Measurements from ENCODE around the gene SIPA1L3.
"Not testable (repeated sequence)": the region's sequence is repeated elsewhere in the genome, so short reads cannot be mapped to it uniquely, and the experiment has no call there.

SIPA1L3 gene

DNA sequence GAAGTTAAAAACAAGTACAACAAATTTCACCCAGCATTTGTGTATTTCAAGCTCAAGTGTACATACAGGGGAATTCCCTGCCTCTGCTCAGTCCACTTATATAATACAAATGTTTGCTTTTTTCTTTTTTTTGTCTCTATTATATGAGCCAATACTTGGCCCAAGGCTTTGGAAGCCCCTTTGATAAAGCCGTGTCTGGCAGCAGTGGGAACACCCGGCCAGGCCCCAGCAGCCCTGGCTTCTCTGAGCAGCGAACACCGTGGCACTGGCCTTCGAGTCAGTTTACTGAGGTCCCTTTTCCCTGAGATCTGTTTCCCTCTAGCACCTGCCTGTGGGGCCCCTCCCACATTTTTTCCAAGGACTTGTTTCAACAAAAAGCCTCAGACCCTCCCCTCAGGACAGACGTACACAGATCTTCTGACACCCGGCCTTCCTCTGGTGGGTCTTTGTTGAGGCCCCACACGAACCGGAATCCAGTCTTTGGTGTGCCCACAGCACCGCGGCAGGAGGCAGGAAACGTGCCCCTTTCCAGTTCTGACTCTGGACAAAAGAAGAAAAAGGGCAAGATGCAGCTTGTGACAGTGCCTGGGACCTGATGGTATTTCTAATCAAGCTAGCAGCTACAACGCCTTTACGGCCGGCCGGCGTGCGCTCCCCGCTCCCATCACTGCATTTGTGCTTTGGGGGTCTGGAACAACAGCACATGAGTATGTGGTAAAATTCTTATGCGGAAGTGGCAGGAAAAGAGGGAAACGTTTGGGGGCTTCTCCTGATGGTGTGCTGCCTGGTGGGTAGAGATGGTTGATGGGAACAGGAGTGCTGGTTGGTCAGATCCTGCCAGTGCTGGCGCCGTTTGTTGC, 13.8 kb downstream of the SIPA1L3 start:
- DNase-seq, result no peak

DNA sequence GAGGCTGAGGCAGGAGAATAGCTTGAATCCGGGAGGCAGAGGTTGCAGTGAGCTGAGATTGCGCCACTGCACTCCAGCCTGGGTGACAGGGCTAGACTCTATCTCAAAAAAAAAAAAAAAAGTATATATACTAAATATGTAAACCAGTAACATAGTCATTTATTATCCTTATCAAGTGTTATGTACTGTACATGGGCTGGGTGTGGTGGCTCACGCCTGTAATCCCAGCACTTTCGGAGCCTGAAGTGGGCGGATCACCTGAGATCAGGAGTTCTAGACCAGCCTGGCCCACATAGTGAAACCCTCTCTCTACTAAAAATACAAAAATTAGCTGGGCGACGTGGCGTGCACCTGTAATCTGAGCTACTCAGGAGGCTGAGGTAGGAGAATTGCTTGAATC, 17.6 kb downstream of the SIPA1L3 start:
- DNase-seq, result not testable (repeated sequence)

DNA sequence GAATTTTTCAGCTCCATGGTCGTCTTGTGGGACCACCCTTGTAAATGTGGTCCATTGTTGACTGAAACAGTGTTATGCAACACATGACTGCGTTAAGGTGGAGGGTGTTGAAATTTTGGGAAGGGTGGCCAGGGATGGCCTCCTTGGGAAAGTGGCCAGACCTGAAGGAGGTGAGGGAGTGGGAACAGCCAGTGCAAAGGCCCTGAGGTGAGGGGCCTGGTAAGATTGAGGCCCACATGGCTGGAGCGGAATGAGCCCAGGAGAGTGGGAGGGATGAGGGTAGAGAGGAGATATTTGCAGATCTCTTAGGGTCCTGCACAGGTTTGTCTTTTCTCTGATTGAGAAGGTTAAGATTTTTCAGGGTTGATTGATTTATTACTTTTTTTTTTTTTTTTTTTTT, 18.2 kb downstream of the SIPA1L3 start:
- no peak for DNase-seq

DNA sequence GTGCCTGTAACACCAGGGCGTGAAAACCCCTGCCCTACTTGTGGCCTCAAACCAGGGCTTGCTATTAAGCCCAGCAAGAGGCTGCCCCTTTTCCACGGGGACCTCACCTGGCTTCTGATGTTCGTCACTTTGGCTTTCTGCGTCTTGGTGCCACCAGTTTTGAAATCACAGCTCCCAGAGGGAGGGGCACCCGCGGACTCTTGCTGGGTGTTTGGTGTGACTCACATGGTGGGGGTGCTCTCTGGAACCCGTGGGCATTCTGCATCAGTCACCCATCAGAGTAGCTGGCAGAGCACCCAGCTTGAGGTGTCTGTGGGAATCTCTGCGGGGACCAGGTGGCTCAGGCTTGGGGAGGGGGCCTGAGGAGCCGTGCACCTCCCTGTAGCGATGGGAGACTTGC, 19.2 kb downstream of the SIPA1L3 start:
- DNase-seq, result no peak

DNA sequence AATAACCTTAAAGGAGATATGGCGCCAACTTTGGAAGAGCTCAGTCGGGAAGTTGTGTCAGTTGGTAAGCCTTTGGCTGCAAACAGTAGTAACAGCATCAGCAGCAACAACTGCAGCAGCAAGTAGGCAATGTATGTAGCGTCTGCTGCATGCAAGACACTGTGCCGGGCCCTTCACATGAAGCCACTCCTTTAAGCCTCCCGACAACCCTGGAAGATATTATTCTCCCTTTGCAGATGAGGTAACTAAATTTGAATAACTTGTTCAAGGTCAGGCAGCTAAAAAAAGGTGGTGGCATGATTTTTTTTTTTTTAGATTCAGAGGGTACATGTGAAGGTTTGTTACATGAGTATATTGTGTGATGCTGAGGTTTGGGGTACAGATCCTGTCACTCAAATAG, 19.7 kb downstream of the SIPA1L3 start:
- DNase-seq, result no peak

DNA sequence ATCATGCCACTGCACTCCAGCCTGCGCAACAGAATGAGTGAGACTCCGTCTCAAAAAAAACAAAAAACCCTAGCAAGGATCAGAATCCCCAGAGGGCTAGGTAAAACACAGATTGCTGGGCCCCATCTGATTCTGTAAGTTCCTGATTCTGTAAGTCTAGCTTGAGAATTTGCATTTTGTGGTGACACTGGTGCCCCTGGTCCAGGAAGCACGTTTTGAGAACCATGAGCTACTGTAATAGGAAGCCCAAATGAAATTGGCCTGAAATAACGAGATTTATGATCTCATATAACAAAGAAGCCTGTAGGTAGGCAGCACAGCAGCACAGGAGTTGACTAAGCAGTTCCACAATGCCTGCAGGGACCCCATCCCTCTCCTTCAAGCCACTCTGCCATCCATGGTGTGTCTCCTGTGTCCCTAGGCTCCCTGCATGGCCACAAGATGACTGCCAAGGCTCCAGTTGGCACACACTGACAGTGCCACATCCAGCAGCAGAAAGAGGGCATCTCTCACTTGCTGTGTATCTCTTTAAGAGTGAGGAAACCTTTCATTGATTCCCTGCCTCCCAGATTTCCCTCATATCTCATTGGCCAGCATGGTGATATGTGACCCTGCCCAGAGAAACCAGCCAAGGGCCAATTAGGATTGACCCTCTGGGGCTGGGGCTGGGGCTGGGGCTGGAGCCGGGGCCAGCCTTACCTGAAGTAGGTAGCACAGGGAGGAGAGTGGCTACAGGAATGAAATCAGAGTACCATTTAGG, 21.7 kb downstream of the SIPA1L3 start:
- peak; percentile 70 for DNase-seq

DNA sequence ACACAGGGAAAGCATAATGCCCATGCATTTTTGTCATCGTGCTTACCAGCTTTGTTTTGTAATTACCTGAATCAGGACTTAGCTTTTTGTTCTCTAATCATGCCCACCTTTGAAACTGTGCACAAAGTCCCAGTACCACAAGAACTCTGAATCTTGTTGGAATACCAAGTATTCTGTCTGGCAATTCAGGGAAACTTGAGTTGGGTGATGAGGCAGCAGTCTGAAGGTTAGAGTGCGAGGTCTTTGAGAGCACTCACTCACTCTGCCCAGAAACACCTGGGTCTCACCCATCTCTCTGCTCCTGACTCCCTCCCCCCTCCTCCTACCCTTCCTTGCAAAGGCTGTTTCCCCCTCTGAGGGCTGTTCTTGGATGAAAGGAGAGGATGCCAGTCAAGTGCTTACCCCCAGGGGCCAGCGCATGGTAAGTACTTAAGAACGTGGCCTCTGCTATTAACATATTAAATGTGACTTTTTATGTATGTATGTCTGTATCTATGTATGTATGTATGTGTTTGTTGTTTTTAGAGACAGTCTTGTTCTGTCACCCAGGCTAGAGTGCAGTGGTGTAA, 22.4 kb downstream of the SIPA1L3 start:
- no peak for DNase-seq

DNA sequence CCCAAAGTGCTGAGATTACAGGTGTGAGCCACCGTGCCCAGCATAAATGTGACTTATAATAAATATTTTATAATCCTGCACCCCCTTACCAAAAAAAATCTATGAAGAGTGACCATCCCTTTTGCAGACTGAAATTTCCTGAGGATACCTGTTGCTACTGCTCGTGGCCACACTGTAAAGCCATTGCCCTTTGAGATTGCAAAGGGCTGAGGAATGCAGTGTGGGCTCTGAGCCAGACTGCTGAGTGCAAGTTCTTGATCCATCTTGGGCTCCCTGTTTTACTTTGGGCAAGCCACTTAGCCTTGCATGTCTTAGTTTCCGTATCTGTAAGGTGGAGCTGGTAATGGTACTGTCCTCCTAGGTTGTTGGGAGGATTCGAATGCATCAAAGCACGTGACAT, 23.4 kb downstream of the SIPA1L3 start:
- no peak for DNase-seq

DNA sequence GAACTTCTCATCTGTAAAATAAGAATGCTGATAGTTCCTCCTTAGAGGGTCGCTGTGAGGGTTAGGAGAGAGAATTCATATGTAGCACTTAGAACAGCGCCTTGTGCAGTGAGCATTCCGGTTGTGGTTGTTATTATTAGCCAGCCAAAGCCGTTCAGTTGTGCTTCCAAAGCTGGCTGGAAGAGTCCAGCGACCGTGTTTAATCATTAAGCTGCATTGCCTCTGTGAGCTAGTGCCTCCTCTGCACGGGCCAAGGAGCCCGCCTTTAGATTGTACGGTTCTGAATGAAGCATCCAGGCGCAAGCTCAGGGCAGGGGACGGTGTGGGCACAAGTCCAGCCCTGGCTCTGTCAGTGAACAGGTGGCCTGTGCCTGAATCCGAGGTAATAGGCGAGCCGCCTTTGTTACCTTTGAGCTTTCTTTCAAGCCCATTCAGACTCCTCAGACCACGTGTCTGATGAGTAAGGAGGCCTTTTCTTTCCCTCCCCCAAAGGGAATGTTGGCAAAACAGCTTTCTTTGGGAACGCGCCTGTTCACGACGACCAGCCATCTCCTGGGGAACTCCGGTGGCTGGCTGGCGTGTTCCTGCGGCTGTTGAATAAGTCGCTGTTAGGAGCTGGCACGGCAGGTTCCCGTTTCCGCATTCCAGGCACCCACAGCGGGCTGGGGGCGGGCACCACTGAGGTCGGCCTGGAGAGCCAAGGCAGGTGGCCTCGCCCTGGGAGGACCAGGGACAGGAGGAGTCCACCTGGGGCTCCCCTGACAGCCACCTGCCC, 25.1 kb downstream of the SIPA1L3 start:
- peak; percentile 72 for DNase-seq

DNA sequence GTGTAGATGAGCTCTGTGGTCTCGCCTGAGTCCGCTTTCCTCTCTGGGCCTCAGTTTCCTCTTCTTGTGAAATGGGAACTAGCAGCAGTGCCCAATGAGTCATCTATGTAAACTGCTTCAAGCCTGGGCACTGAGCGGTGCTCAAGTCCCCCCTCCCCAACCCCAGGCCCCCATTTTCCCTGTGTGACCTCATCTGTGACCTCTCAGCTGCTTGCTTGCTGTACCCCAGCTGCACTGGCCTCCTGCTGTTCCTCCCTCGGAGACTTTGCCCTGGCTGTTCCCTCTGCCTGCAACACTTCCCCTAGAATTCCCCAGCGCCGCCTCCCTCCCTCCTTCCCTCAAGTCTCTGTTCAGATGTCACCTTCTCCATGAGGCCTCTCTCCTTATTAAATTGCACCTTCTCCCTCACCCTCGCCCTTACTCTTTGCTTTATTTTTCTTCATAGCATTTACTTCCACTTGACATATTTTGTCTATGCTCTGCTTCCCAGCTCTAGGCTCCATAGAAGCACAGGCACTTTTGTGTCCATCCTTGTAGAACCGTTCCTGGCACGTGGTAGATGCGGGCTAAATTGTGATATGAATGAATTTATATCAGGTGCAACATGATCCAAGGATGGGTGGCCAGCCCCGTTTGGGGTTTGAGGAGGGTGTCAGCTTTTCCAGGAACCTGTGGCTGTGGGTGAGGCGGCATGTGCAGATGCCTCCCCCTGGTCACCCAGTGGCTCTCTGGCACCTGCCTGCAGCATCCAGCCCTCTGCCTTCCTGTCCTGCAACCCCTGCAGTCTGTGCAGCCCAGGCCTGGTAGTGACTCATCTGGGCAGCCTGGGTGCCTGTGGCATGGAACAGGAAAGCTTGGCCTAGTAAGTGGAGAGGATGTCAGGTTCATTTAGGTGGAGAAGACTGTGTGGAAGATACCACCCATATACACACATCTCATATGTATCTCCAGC, 26.3 kb downstream of the SIPA1L3 start:
- DNase-seq, result peak; percentile 39

DNA sequence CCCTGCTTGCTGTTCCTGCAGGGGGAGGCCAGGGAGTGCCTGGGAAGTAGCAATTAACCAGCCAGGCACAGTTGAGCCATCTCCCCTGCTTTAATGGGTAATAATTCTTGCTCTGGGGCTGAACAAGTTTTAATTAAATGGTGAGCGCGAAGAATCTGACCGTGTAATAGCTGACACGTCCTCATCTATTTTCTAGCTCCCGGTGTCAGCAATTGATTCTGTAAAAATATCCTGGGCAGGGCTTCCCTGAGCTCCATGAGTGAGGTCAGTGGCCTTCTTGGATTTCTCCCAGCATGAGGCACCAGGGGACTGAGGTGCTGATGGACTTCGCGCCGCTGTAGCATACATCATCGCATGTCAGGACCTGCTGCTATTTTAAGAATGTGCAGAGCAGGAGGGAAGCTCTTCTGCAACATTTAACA, 26.9 kb downstream of the SIPA1L3 start:
- no peak for DNase-seq

DNA sequence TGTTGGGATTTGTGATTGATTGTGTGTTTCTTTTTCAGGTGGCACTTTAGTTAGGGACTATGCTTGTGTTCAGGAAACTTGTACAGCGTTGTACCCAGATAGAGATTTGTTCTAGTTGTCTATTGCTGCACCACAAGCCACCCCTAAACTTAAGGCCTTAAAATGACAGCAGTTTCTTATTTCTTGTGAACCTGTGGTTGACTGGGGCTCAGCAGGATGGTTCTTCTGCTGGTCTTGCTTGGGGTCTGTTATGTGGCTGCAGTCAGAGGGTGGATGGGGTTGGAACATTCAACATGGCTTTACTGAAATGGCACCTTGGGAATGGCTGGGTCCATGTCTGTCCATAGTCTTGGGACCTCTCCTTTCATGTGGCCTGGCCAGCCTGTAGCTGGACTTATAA, 28.3 kb downstream of the SIPA1L3 start:
- no peak for DNase-seq

DNA sequence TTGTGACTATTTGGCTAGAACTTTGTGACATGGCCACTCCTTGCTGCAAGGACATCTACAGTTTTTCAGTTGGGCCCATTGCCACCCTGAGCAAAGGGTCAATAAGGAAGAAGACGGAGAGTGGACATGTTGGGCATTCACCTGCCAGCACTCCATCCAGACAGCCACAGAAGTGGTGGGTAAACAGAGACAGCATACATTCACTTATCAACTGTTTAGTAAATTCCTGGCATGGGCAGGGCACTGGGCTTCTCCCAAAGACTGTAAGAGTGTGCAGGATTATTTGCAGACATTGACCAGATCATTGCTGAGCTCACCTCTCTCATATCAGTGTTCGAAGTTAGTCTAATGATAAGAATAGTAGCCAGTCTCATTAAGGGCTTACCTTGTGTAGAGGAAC, 29.2 kb downstream of the SIPA1L3 start:
- DNase-seq, result no peak

DNA sequence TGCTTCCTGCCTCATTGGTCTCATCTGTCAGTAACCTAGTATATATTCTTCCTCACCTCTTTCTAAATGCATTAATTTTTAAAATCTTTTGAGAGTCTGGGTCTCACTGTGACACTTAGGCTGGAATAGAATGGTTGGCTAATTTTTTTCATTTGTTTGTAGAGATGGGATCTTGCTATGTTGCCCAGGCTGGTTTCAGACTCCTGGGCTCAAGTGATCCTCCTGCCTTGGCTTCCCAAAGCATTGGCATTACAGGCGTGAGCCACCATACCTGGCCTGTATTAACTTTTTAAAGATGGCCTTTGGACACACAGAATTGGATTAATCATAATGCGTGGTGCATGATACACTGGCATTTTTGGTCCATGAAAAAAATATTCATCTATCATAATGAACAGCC, 29.9 kb downstream of the SIPA1L3 start:
- DNase-seq, result no peak

DNA sequence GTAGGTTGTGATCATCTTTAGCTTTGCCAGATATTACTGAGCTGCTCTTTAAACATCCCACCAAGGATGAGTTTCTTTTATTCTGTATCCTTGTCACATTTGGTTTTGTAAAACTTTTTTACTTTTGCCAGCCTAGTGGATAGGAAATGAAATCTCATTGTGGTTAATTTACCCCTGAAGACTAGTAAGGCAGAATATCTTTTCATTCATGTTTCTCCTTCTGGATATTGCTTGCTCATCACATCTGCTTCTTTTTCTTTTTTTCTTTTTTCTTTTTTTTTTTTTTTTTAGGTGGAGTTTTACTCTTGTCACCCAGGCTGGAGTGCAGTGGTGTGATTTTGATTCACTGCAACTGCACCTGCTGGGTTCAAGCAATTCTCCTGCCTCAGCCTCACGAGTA, 31.3 kb downstream of the SIPA1L3 start:
- no peak for DNase-seq

DNA sequence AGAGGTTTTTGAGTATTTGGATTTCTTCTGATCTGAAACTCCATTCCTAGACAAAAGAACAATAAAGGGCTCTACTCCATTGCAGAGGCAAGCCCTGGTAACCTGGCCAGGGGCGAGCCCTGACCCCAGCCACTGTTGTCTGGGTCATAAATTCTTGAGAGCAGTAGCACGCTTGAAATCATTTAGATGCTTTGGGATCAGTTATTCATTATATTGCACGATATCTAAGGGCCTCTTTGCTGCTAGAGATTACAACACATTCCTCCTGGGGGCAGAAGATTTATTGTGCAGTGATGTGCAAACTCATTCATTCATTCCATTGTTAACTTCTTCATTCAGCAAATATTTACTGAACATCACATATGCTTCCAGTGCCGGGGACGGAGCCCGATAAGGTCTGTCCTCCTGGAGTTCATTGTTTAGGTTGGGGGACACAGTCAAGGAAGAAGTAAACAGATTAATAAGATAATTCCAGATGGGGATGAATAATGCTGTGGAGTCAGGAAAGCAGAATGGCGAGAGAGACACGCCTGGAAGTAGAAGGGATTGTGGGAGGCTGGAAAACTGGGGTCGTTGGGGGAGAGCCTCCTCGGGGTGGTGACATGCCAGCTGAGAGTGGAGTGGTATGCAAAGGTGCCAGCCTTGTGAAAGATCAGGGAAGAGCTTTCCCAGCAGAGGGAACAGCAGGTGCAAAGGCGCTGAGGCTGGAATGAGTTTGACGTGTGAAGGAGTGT, 34.9 kb downstream of the SIPA1L3 start:
- no peak for DNase-seq

DNA sequence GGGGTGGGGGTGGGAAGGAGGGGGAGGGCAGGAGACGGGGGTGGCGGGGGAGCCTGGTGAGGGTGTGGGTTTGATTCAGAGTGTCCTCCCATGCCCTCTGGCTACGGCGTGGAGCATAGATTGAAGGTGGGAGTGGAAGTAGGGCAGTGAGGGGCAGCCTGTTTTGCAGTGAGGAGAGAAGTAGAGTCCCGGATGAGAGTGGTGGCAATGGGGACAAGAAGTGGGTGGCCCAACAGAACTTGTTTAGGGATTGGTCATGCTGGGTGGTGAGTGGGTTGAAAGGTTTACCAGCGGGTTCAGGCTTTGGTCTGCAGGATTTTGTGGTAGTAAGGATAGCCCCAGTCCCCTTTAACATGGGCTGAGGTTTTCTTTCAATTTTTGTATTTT, 35.5 kb downstream of the SIPA1L3 start:
- DNase-seq, result no peak

DNA sequence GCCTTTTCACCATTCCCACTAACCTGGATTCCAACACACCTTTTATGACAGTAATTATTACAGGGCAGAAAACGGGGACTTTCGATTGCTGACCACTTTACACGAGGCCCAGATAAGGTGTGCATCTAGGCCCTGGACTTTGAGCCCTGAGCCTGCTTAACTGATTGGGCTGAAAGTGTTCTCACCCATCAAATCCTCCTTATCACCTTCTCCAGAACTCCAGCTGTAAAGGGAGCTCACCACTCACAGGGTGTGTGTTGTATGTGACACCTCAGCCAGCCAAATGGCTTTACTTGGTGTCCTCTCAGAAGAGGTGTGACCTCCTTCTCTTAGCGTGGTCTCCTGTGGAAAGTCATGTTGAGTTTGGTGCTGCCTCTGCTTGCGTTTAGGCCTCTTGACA, 36.5 kb downstream of the SIPA1L3 start:
- no peak for DNase-seq

DNA sequence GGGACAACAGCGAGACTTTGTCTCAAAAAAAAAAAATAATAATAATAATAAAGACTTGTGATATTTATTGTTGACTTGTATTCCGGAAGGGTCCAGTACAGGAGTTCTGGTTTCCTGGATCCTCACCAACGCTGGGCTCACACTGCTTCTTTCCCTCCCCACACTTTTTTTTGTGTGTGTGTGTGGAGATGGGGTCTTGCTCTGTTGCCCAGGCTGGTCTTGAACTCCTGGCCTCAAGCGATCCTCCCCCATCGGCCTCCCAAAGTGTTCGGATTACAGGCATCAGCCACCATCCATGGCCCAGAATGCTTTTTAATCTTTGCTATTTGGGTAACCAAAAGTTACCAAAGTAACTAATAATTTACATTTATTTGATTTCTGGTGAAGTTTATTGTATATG, 39.1 kb downstream of the SIPA1L3 start:
- no peak for DNase-seq

DNA sequence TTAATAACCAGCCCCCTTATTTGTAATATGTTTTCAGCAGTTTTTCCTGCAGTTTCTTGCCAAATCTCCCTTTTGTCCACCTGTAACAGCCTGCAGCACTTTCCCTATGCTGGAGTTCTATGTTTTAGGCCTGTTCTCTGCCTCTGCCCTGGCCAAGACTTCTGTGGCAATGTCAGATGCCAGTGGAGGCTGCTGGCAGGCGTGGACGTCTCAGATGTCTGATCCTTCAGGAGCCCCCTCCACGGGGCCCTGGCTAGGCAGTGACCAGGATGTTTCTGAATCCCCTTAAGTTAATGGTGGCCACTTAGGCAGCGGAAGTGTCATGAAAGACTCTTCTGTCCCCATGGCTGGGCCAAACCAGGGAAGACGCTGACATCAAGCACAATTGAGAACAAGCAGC, 40.8 kb downstream of the SIPA1L3 start:
- DNase-seq, result no peak

DNA sequence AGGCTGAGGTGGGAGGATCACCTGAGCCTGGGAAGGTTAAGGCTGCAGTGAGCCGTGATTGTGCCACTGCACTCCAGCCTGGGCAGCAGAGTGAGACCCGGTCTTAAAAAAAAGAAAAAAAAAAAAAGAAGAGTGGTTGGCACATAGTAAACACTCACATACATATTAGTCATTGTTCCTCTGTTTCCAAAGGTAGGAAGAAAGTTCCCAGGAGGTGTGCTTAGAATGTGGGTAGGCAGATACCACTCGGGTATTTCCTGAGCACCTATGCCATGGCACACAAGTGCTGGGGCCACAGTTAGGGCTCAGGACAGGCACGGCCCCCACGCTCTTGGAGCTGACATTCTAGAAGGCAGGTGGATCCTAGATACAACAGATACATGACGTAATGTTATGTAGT, 41.4 kb downstream of the SIPA1L3 start:
- DNase-seq, result no peak
